ENCODE measurements around the gene RREB1.

The RREB1 gene

DNA sequence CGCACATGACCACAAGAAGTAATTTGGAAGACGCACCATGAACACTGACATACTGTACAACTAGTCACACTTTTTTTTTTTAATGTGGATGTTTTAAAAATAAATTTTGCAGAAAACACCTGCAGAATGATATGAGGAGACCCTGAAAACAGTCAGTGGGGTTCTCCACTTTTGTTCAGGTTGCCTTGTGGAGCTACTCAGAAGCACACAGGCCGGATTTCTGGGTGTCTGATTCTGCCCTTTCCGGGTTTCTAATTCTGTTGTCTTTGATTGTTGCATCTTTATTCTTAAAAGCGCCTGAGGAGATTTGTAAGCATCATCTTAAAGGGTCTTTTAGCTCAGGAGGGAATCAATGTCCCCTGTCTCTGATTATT, 130.8 kb downstream of the RREB1 start:
- Histone ChIP-seq H3K4me3 (no peak overlapping the region), H3K27ac (no peak overlapping the region)
- TF ChIP-seq, protein P1, sequence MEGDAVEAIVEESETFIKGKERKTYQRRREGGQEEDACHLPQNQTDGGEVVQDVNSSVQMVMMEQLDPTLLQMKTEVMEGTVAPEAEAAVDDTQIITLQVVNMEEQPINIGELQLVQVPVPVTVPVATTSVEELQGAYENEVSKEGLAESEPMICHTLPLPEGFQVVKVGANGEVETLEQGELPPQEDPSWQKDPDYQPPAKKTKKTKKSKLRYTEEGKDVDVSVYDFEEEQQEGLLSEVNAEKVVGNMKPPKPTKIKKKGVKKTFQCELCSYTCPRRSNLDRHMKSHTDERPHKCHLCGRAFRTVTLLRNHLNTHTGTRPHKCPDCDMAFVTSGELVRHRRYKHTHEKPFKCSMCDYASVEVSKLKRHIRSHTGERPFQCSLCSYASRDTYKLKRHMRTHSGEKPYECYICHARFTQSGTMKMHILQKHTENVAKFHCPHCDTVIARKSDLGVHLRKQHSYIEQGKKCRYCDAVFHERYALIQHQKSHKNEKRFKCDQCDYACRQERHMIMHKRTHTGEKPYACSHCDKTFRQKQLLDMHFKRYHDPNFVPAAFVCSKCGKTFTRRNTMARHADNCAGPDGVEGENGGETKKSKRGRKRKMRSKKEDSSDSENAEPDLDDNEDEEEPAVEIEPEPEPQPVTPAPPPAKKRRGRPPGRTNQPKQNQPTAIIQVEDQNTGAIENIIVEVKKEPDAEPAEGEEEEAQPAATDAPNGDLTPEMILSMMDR (IDR thresholded peaks at IDR 0.05), result no peak
- DNase-seq (ENCODE audit: low spot score), result no peak

DNA sequence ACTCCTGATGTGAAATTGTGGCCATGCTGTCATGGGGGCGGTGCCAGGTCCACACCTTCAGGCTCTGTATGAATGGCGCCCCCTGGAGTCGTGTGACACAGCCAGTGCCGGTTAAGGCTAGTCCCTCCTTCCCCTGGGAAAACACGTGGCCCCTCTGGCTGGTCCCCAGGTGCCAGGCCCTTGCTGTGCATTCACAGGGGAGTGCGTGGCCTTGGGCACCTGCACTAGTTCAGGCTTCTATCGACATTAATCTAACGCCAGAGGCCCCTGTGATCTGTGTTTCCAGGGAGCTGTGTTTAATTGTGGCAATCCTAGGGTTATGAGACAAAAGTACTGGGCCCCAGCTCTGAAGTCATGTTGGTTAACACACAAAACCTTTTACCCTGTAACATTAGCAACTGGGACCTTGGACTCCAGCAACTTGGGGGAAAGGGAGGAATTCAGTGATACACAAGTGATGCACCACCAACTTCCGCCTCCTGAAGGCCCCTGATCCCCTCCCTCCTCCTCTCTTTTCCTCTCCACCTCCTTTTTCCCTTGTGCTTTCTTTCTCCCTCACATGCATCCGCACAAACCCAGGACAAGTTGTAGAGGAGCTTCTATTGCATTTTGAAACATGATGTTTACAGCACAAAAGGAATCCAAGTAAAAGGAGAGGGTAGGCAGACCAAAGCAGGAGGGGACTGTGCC, 131.3 kb downstream of the RREB1 start:
- no peak overlapping the region for H3K4me3 ChIP-seq
- DNase-seq (ENCODE audit: low spot score), result no peak
- no peak overlapping the region for H3K27ac ChIP-seq
- TF ChIP-seq, protein P1 (IDR thresholded peaks at IDR 0.05), result peak; percentile 24

DNA sequence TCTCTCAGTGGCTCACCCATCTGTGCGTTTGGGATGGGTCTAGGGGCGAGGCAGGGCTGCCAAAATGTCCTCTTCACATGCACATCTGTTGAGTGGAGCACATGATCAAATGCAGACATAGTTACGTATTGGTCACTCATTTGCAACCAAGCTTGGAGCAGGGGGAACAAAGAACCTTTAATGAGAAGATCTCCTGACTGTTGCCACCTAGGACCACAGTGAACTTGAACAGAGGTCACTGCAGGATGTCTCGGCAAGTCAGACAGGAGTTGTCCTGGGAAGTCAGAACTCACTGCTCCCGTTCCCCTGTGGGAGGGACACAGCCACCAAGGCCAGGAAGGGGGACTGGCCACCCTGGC, 131.8 kb downstream of the RREB1 start:
- Histone ChIP-seq H3K4me3 (no peak overlapping the region), H3K27ac (no peak overlapping the region)
- TF ChIP-seq, protein P1 (IDR thresholded peaks at IDR 0.05), result no peak
- DNase-seq (ENCODE audit: low spot score), result no peak

DNA sequence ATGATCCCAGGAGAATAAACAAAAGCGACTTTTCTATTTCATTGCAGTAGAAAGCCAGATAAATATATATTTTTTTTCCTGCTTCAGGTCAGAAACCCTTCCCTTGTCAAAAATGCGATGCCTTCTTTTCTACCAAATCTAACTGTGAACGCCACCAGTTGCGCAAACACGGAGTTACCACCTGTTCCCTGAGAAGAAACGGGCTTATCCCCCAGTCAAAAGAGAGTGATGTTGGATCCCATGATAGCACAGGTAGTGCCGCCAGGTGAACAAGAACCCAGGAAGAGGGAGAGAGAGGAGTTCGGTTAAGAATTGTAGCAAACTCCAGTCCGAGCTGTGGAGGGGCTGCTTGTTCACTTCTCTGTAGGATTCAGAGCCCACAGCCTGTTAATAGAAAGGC, 132.6 kb downstream of the RREB1 start:
- H3K27ac ChIP-seq, result no peak overlapping the region

DNA sequence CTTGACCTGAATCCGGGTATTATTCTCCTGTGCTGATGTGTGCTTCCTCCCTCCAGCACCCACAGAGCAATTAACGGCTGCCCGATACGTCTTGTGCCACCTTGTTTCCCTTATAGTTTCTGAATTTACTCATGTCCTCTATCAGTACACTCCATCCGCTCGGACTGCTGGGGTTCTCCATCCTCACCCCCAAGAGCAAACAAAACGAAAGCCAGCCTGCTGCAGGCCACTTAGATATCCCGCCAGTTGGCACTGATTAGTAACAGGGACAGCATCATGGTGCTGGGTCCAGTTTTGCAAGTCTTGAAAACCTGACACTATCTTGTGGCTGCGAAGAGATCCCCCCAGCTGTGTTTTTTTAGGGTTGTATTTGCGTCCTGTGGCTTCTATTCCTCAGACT, 133.4 kb downstream of the RREB1 start:
- Histone ChIP-seq H3K27ac (no peak overlapping the region), H3K4me3 (no peak overlapping the region)
- no peak for DNase-seq (ENCODE audit: low spot score)
- TF ChIP-seq, protein P1 (IDR thresholded peaks at IDR 0.05), result no peak

More for the DNA sequence above, 132.6 kb downstream of the RREB1 start:
- H3K4me3 ChIP-seq, result no peak overlapping the region
- TF ChIP-seq, protein P1 (IDR thresholded peaks at IDR 0.05), result no peak
- DNase-seq (ENCODE audit: low spot score), result no peak

DNA sequence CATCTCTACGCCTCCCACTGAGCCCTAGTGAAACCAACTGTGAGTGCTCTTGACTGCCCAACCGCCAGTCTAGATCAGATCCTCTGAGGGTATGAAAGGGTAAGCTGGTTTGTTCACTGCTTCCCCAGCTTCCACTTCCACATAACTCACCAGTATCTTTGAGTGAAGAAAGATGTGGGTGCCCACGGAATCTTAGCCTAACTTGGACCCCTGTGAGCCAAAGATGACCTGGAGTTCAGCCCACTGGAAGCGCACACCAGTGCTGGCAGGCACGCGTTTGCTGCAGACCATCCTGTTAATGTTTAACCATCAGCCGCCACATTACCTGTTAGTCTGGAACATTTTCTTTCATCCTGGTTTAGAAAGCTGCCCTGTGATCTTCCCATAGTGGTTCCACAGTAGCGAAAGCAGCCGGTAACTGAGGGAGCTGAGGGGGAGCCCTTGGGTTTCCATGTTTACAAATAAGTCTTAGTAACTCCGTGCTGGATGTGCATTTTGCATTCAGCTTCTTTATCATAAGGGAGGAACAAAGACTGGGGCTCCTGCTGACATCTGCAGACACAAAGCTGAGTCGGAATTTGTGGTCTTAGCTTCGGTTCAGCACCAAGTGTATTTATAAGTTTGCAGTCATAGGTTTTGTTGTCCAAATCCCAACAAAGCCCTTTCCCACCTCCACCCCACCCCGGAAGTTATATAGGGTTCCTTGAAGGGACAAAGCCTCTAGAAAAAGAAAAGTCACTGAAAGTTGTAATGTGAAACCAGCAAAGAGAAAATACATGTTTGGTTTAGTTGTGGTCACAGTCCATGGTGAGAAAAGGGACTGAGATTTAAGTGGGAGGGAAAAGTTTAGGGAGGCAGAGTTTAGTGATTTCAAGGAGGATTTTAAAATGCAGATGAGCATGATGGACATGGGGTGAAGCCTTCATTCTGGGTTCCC, 134.2 kb downstream of the RREB1 start:
- TF ChIP-seq, protein P1 (IDR thresholded peaks at IDR 0.05), result no peak
- DNase-seq (ENCODE audit: low spot score), result no peak
- no peak overlapping the region for H3K4me3 ChIP-seq
- H3K27ac ChIP-seq, result no peak overlapping the region

DNA sequence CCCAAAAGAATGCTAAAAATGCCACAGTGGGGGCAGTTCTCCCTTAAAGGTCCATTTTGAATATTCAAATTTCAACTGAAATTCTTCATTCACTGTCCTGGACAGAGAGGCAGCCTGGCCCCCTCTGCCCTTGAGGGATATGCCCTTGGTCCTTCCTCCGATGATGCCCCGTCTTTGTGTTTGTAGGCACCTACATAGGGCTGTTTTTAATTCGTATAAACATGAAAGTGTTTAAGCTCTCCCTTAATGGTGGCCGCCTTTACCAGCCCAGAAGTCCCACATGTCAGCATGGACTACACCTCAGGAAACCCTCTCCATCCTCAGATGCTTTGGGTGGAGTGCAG, 135.0 kb downstream of the RREB1 start:
- no peak for DNase-seq (ENCODE audit: low spot score)
- TF ChIP-seq, protein P1 (IDR thresholded peaks at IDR 0.05), result no peak
- Histone ChIP-seq H3K4me3 (no peak overlapping the region), H3K27ac (peak overlapping the region in 1 of 2 donors; percentile 43)
